HL-60 (cell line): ENCODE results near the gene RNASEH2C.
"Not testable (repeated sequence)": the region's sequence is repeated elsewhere in the genome, so short reads cannot be mapped to it uniquely, and the experiment has no call there.

Source experiments
- DNase-seq, 2 experiments: peaks; one replicate each; pipeline ENCODE4 v3.0.0-alpha.2; 2010 to 2020; ENCODE audit warnings: low read depth in 1 of 2, low spot score in 1 of 2
- H3K27ac ChIP-seq: fragments of 250-450 bp; sonication (Bioruptor Pico); replicated peaks from 2 replicates; pipeline ENCODE4 v1.5.1; 2020; ENCODE audit warnings: mild to moderate bottlenecking, moderate library complexity
- H3K27me3 ChIP-seq: fragments of 250-450 bp; sonication (Bioruptor Pico); 2 replicates; pipeline ENCODE4 v1.5.1; 2021; ENCODE audit warnings: mild to moderate bottlenecking, moderate library complexity; ENCODE audit not compliant: insufficient read depth, poor library complexity, severe bottlenecking
- H3K4me3 ChIP-seq: replicated peaks from 2 replicates; pipeline ENCODE4 v1.5.1; 2011; ENCODE audit warnings: mild to moderate bottlenecking, control low read depth, low read length; ENCODE audit not compliant: insufficient read depth
- CTCF ChIP-seq: IDR thresholded peaks from one replicate; pipeline ENCODE4 v1.5.1; 2011; ENCODE audit warnings: low read length, control low read depth, inconsistent platforms; ENCODE audit not compliant: insufficient read depth
- GABPA ChIP-seq: IDR thresholded peaks from 2 replicates; pipeline ENCODE4 v1.6.1; 2012; ENCODE audit warnings: low read depth
- POLR2AphosphoS5 ChIP-seq: IDR thresholded peaks from 2 replicates; pipeline ENCODE4 v1.6.1; 2012; ENCODE audit warnings: low read depth
- REST ChIP-seq: IDR thresholded peaks from 2 replicates; pipeline ENCODE4 v1.6.1; 2012; ENCODE audit warnings: low read depth; ENCODE audit not compliant: insufficient replicate concordance
- SPI1 ChIP-seq: IDR thresholded peaks from 2 replicates; pipeline ENCODE4 v1.6.1; 2012; ENCODE audit warnings: low read depth, mild to moderate bottlenecking, borderline replicate concordance

RNASEH2C gene

GRCh38 chr11:65685981-65686380, 34.6 kb downstream of the RNASEH2C start:
- DNase-seq: no peak
- Histone ChIP-seq H3K27me3 (no peaks in the 10 kb centered on the region), H3K4me3 (no peak overlapping the region), H3K27ac (no peak overlapping the region)
- no peak for TF ChIP-seq GABPA
- TF ChIP-seq CTCF: no peak
- TF ChIP-seq SPI1: no peak
- TF ChIP-seq REST: no peak
- TF ChIP-seq POLR2AphosphoS5: no peak

- H3K4me3 ChIP-seq, H3K27ac ChIP-seq, DNase-seq, H3K27me3 ChIP-seq: not testable (repeated sequence)
Measured at GRCh38 chr11:65683480-65683879, 37.1 kb downstream of the RNASEH2C start.

- H3K27ac ChIP-seq: no peak overlapping the region
- TF ChIP-seq POLR2AphosphoS5 (no peak), CTCF (no peak), SPI1 (no peak), GABPA (no peak), REST (no peak)
- H3K27me3 ChIP-seq: no peaks in the 10 kb centered on the region
- DNase-seq: no peak
- no peak overlapping the region for H3K4me3 ChIP-seq
Measured at GRCh38 chr11:65680192-65680743, 40.3 kb downstream of the RNASEH2C start.

- Histone ChIP-seq H3K27me3 (no peaks in the 10 kb centered on the region), H3K4me3 (no peak overlapping the region), H3K27ac (no peak overlapping the region)
- no peak for DNase-seq
- TF ChIP-seq POLR2AphosphoS5 (no peak), CTCF (no peak), REST (no peak)
Measured at GRCh38 chr11:65672982-65673381, 47.6 kb downstream of the RNASEH2C start.
